A549 (cell line): ENCODE results near the gene DCXR. TPM values are rescaled to one million over a fixed set of nuclear protein-coding genes. Genes with fewer than 3 reads are reported as not detected.

Source experiments
- ATAC-seq, 2 experiments: fragments of 200-7000 bp in 1 of 2; fragments of >200 bp in 1 of 2; cut with Nextera tagmentation in 1 of 2; cut with Tn5 transposase in 1 of 2; 3 replicates each; pipeline versions ENCODE4 v1.8.0 to v1.9.1; 2018 to 2020; ENCODE audit warnings: mild to moderate bottlenecking in 1 of 2, moderate library complexity in 1 of 2
- CTCF ChIA-PET: fragments of 300-600 bp; sonication (Branson Sonifier 250); formaldehyde crosslinking; extraction: SDS; loops from one replicate; lab custom pipeline; 2021; ENCODE audit warnings: antibody characterized with exemption, inconsistent platforms; lab: Yijun Ruan, JAX
- POLR2A ChIA-PET: fragments of 350-600 bp; formaldehyde crosslinking; extraction: SDS; loops from one replicate; lab custom pipeline; 2021; ENCODE audit warnings: antibody characterized with exemption, inconsistent platforms; lab: Yijun Ruan, JAX
- DNase-seq, 2 experiments: peaks; one replicate each; pipeline versions ENCODE4 v3.0.0 to v3.0.0-alpha.2; 2011 to 2016; ENCODE audit warnings: low read depth in 1 of 2, low spot score in 1 of 2
- FAIRE-seq: peaks from 2 replicates; lab custom pipeline; 2011; peaks lifted over from hg19 to GRCh38; lab: Jason Lieb, UNC
- H3K27ac ChIP-seq, 2 experiments: fragments of >200 bp; sonication (Bioruptor Twin); formaldehyde crosslinking; 3 replicates each; pipeline ENCODE4 v1.5.1; 2016 to 2017
- H3K4me1 ChIP-seq: fragments of >200 bp; sonication (Bioruptor Twin); formaldehyde crosslinking; 3 replicates; pipeline ENCODE4 v1.6.1; 2016
- H3K4me2 ChIP-seq: fragments of >200 bp; sonication (Bioruptor Twin); formaldehyde crosslinking; 3 replicates; pipeline ENCODE4 v1.6.1; 2016
- H3K4me3 ChIP-seq: fragments of >200 bp; sonication (Bioruptor Twin); formaldehyde crosslinking; 3 replicates; pipeline ENCODE4 v1.5.1; 2016
- H3K9me3 ChIP-seq: fragments of >200 bp; sonication (Bioruptor Twin); formaldehyde crosslinking; 3 replicates; pipeline ENCODE4 v1.6.1; 2016
- BHLHE40 ChIP-seq: IDR thresholded peaks from 2 replicates; pipeline ENCODE4 v1.6.1; 2012; ENCODE audit warnings: low read depth, low read length, inconsistent platforms
- EHF ChIP-seq: fragments of 250-450 bp; sonication (Bioruptor Pico); IDR thresholded peaks from 2 replicates; pipeline ENCODE4 v1.5.0; 2020; ENCODE audit warnings: mild to moderate bottlenecking
- EHMT2 ChIP-seq: fragments of 200-600 bp; sonication (generic); IDR thresholded peaks from 2 replicates; pipeline ENCODE4 v1.6.1; 2016; ENCODE audit warnings: antibody characterized with exemption, low read depth, mild to moderate bottlenecking, moderate library complexity
- EP300 ChIP-seq, 2 experiments: fragments of >200 bp; sonication (Bioruptor Twin); formaldehyde crosslinking; IDR thresholded peaks; 2 replicates in 1 of 2; 3 replicates in 1 of 2; pipeline ENCODE4 v1.6.1; 2016 to 2017
- ESRRA ChIP-seq: fragments of 150-350 bp; IDR thresholded peaks from 2 replicates; pipeline ENCODE4 v1.6.1; 2014; ENCODE audit warnings: mild to moderate bottlenecking, low read length, borderline replicate concordance
- FOSB ChIP-seq: fragments of 250-450 bp; sonication (Bioruptor Pico); IDR thresholded peaks from 2 replicates; pipeline ENCODE4 v1.5.0; 2020; ENCODE audit warnings: mild to moderate bottlenecking, moderate library complexity
- FOXS1 ChIP-seq: fragments of 250-450 bp; sonication (Bioruptor Pico); IDR thresholded peaks from 2 replicates; pipeline ENCODE4 v1.5.0; 2020; ENCODE audit warnings: mild to moderate bottlenecking, moderate library complexity
- GATA3 ChIP-seq: IDR thresholded peaks from 2 replicates; pipeline ENCODE4 v1.6.1; 2012; ENCODE audit warnings: borderline replicate concordance
- HDAC2 ChIP-seq: fragments of 200-600 bp; sonication (generic); IDR thresholded peaks from 2 replicates; pipeline ENCODE4 v1.6.1; 2016
- HEYL ChIP-seq: fragments of 250-450 bp; sonication (Bioruptor Pico); IDR thresholded peaks from 2 replicates; pipeline ENCODE4 v1.8.0; 2021; ENCODE audit warnings: mild to moderate bottlenecking, moderate library complexity
- HOXA7 ChIP-seq: fragments of 250-450 bp; sonication (Bioruptor Pico); IDR thresholded peaks from 2 replicates; pipeline ENCODE4 v1.5.0; 2020; ENCODE audit warnings: mild to moderate bottlenecking, moderate library complexity
- HOXB13 ChIP-seq: fragments of 250-450 bp; sonication (Bioruptor Pico); IDR thresholded peaks from 2 replicates; pipeline ENCODE4 v1.5.0; 2020; ENCODE audit warnings: low read depth, mild to moderate bottlenecking, moderate library complexity
- JUNB ChIP-seq: fragments of >200 bp; sonication (Bioruptor Twin); formaldehyde crosslinking; IDR thresholded peaks from 2 replicates; pipeline ENCODE4 v1.6.1; 2016
- MAFK ChIP-seq: fragments of 450-650 bp; IDR thresholded peaks from 2 replicates; pipeline ENCODE4 v1.6.1; 2014; ENCODE audit not compliant: partially characterized antibody
- MYC ChIP-seq: IDR thresholded peaks from 2 replicates; pipeline ENCODE4 v1.6.1; 2012; ENCODE audit warnings: mild to moderate bottlenecking, inconsistent platforms, low read length, improper control_type of control experiment, borderline replicate concordance
- NFE2L2 ChIP-seq: fragments of 150-350 bp; conservative IDR thresholded peaks from 2 replicates; pipeline ENCODE4 v1.6.1; 2014; ENCODE audit warnings: low read length
- NR3C1 ChIP-seq: fragments of >200 bp; sonication (Bioruptor Twin); formaldehyde crosslinking; IDR thresholded peaks from 3 replicates; pipeline ENCODE4 v1.6.1; 2017
- PHF8 ChIP-seq: fragments of 200-600 bp; sonication (generic); IDR thresholded peaks from 2 replicates; pipeline ENCODE4 v1.6.1; 2016; ENCODE audit warnings: low read depth, mild to moderate bottlenecking, antibody characterized with exemption, moderate library complexity, borderline replicate concordance
- POLR2A ChIP-seq: IDR thresholded peaks from 2 replicates; pipeline ENCODE4 v1.6.1; 2012; ENCODE audit warnings: mild to moderate bottlenecking, low read length
- POLR2AphosphoS2 ChIP-seq: conservative IDR thresholded peaks from 2 replicates; pipeline ENCODE4 v1.6.1; 2012; ENCODE audit warnings: low read length, improper control_type of control experiment, inconsistent platforms
- RFX5 ChIP-seq: fragments of 450-650 bp; IDR thresholded peaks from 2 replicates; pipeline ENCODE4 v1.7.1; 2014; ENCODE audit warnings: antibody characterized with exemption, mild to moderate bottlenecking, moderate library complexity
- RNF2 ChIP-seq: fragments of 200-600 bp; sonication (generic); IDR thresholded peaks from 2 replicates; pipeline ENCODE4 v1.6.1; 2016; ENCODE audit warnings: low read depth, mild to moderate bottlenecking, antibody characterized with exemption, moderate library complexity, borderline replicate concordance
- SMC3 ChIP-seq: fragments of >200 bp; sonication (Bioruptor Twin); formaldehyde crosslinking; IDR thresholded peaks from 3 replicates; pipeline ENCODE4 v1.6.1; 2018; ENCODE audit warnings: inconsistent platforms
- SREBF2 ChIP-seq: fragments of 450-650 bp; IDR thresholded peaks from 2 replicates; pipeline ENCODE4 v1.6.1; 2014; ENCODE audit warnings: mild to moderate bottlenecking, moderate library complexity
- ZSCAN20 ChIP-seq: fragments of 250-450 bp; sonication (Bioruptor Pico); IDR thresholded peaks from 2 replicates; pipeline ENCODE4 v1.8.0; 2022; ENCODE audit warnings: mild to moderate bottlenecking, moderate library complexity
- WGBS: methylation state at CpG from one replicate; pipeline ENCODE4 v1.1.6; 2017; ENCODE audit errors: missing lambda C conversion rate; 5-methylcytosine and 5-hydroxymethylcytosine counted together
- polyA plus RNA-seq, 4 experiments: library from polyadenylated mRNA; depleted of rRNA in 3 of 4; stranded (reverse); fragments of >200 nt; fragmentation: RNase III in 1 of 4; extraction: RNeasy Plus Mini Kit Qiagen cat#74134 plus additional on column Dnase treatment in 1 of 4; gene quantifications; 2 replicates in 3 of 4; 3 replicates in 1 of 4; pipeline ENCODE4 v1.2.3, GENCODE V29; 2011 to 2017
- TF ChIP-seq, protein P1 (sequence below): fragments of 150-350 bp; IDR thresholded peaks from 2 replicates; pipeline ENCODE4 v1.6.1; 2014; ENCODE audit warnings: low read depth, mild to moderate bottlenecking, low read length
- TF ChIP-seq, protein P2 (sequence below): fragments of >200 bp; sonication (Bioruptor Twin); formaldehyde crosslinking; IDR thresholded peaks from 3 replicates; pipeline ENCODE4 v1.6.1; 2016
- TF ChIP-seq, protein P3 (sequence below): fragments of >200 bp; sonication (Bioruptor Twin); formaldehyde crosslinking; IDR thresholded peaks from 2 replicates; pipeline ENCODE4 v1.6.1; 2016
- TF ChIP-seq, protein P4 (sequence below): IDR thresholded peaks from 2 replicates; pipeline ENCODE4 v1.6.1; 2012; ENCODE audit warnings: low read depth, borderline replicate concordance
- TF ChIP-seq, protein P5 (sequence below): IDR thresholded peaks from 2 replicates; pipeline ENCODE4 v1.6.1; 2012

DCXR gene
- polyA plus RNA-seq, 2 of the 4 experiments (the other 2 are of a cell fraction) = 39.3 to 70.7 TPM

DNA sequence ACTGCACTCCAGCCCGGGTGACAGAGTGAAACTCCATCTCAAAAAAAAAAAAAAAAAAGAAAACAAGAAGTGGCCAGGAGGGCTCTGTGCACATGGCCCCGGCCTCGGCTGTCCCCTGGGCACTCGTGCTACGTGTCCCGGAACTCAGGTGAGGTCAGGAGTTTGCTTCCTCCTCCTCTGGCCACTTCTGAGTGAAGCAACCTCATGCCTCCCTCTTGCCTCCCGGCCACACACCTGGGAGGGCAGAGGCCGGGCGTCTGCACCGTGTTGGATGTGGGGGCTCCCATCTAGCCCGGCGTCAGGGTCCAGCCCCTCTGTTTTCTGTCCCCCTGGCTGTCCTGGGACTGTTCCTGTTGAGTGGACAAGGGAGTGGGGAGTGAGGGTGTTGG is 37.9 kb downstream of the DCXR start:
- H3K4me3 ChIP-seq = no peak overlapping the region
- peaks cover 40% of the 10 kb centered on the region for H3K4me1 ChIP-seq
- ATAC-seq (no peak), FAIRE-seq (no peak), DNase-seq (no peak)
- H3K27ac ChIP-seq = peak overlapping the region in 1 of 2 experiments; percentile 93; a peak in 1 of 6 replicates
- no peak overlapping the region for H3K4me2 ChIP-seq
- TF ChIP-seq MAFK (no peak), HEYL (CRISPR knock-in tag) (no peak), BHLHE40 (no peak), POLR2A (no peak), POLR2AphosphoS2 (no peak), NR3C1 (no peak), PHF8 (no peak), RNF2 (no peak), ZSCAN20 (CRISPR knock-in tag) (no peak)
- TF ChIP-seq, protein P1, sequence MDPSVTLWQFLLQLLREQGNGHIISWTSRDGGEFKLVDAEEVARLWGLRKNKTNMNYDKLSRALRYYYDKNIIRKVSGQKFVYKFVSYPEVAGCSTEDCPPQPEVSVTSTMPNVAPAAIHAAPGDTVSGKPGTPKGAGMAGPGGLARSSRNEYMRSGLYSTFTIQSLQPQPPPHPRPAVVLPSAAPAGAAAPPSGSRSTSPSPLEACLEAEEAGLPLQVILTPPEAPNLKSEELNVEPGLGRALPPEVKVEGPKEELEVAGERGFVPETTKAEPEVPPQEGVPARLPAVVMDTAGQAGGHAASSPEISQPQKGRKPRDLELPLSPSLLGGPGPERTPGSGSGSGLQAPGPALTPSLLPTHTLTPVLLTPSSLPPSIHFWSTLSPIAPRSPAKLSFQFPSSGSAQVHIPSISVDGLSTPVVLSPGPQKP = no peak
- TF ChIP-seq, protein P2, sequence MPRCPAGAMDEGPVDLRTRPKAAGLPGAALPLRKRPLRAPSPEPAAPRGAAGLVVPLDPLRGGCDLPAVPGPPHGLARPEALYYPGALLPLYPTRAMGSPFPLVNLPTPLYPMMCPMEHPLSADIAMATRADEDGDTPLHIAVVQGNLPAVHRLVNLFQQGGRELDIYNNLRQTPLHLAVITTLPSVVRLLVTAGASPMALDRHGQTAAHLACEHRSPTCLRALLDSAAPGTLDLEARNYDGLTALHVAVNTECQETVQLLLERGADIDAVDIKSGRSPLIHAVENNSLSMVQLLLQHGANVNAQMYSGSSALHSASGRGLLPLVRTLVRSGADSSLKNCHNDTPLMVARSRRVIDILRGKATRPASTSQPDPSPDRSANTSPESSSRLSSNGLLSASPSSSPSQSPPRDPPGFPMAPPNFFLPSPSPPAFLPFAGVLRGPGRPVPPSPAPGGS = no peak
- 94% methylated on average over 12 of the region's 12 CpGs for WGBS
- ChIA-PET CTCF (interaction anchor here (1.0 to 1.4 kb wide), 5 partner anchors 10 to 267 kb away, joined by 3 to 6 read pairs (median 5); partner anchors contain the start of gene DCXR), POLR2A (no interaction called here)
- H3K9me3 ChIP-seq = no peaks in the 10 kb centered on the region

DNA sequence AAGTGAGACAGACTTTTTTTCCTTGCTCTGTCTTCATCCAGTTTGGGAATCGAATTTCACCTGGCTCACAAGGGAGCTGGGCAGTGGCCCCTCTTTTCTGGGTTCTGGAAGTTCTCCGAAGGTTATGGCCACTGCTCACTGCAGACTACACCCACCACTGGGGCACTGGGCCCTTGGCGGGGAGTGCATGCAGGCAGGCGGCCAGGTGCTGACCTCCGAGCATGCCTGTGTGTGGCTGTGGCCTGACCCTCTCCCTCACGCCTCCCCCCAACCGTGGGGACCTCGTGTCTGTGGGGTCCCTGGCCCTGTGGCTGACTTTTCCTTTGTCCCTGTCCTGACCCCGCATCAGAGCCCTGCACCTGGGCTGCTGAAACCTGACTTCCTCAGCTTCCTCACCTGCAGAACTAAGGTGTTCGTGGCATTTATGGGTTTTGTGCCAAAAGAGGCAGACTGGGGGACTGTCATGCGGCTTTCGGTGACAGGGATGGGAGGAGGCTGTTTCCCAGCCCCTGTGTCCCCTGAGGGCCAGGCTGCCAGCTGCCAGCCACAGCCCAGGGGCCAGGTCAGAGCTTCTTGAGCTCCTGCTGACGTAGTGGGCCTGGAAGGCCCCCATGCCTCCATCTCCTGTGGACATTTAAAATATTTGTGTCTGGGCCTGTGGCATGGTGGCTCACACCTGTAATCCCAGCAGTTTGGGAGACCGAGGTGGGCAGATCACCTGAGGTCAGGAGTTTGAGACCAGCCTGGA is 38.6 kb downstream of the DCXR start:
- no peak for FAIRE-seq

DNA sequence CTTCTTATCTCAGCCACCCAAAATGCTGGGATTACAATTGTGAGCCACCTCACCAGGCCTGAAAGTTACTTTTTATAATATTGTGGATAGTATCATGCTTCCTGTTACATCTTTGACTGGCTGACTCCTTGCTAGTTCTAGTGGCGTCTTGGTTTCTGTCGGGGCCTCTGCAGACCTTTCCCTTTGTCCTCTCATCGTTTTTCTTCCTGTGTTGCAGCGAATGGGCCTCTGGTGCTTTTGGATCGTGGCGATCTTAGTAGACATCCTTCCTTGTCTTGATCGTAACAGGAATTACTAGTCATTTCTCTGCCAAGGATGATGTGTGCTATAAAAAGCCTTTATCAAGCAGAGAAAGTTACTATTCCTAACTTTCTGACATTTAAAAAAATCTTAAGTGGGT is 39.3 kb downstream of the DCXR start:
- ChIA-PET POLR2A (no interaction called here), CTCF (interaction anchor here (0.6 to 4.2 kb wide), 4 partner anchors 22 to 72 kb away, joined by 3 to 40 read pairs (median 4); no protein-coding TSS in a partner anchor)
- 91% methylated on average over 7 of the region's 7 CpGs for WGBS
- FAIRE-seq (no peak), DNase-seq (no peak), ATAC-seq (no peak)
- Histone ChIP-seq H3K4me2 (no peak overlapping the region), H3K4me3 (no peak overlapping the region), H3K4me1 (peaks cover 26% of the 10 kb centered on the region), H3K9me3 (no peaks in the 10 kb centered on the region), H3K27ac (no peak overlapping the region)
- TF ChIP-seq, protein P3, sequence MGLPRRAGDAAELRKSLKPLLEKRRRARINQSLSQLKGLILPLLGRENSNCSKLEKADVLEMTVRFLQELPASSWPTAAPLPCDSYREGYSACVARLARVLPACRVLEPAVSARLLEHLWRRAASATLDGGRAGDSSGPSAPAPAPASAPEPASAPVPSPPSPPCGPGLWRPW = no peak
- TF ChIP-seq, protein P4, sequence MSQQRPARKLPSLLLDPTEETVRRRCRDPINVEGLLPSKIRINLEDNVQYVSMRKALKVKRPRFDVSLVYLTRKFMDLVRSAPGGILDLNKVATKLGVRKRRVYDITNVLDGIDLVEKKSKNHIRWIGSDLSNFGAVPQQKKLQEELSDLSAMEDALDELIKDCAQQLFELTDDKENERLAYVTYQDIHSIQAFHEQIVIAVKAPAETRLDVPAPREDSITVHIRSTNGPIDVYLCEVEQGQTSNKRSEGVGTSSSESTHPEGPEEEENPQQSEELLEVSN = no peak
- TF ChIP-seq ESRRA (no peak), NFE2L2 (no peak), MYC (no peak), BHLHE40 (no peak), SMC3 (no peak), EHMT2 (no peak), EHF (CRISPR knock-in tag) (no peak), GATA3 (no peak), HOXB13 (CRISPR knock-in tag) (no peak), HDAC2 (no peak), SREBF2 (no peak), RFX5 (no peak), JUNB (no peak), HOXA7 (no peak), EP300 (IDR thresholded peaks at IDR 0.05) (no peak), POLR2AphosphoS2 (no peak), FOSB (CRISPR knock-in tag) (no peak)
- TF ChIP-seq, protein P5, sequence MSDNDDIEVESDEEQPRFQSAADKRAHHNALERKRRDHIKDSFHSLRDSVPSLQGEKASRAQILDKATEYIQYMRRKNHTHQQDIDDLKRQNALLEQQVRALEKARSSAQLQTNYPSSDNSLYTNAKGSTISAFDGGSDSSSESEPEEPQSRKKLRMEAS = no peak

More for the DNA sequence above, 38.6 kb downstream of the DCXR start:
- Histone ChIP-seq H3K4me1 (peaks cover 32% of the 10 kb centered on the region), H3K4me2 (no peak overlapping the region), H3K9me3 (no peaks in the 10 kb centered on the region), H3K4me3 (no peak overlapping the region), H3K27ac (no peak overlapping the region)
- WGBS = 88% methylated on average over 14 of the region's 14 CpGs
- ChIA-PET POLR2A (no interaction called here), CTCF (interaction anchor here (0.6 to 1.4 kb wide), 7 partner anchors 10 to 266 kb away, joined by 3 to 6 read pairs (median 4); partner anchors contain the start of gene DCXR)
- ATAC-seq (no peak), DNase-seq (no peak)
- TF ChIP-seq MAFK = no peak
- no peak for TF ChIP-seq FOXS1 (CRISPR knock-in tag)
